ENCODE data around the gene NDST1. TPM values are rescaled to one million over a fixed set of nuclear protein-coding genes. Genes with fewer than 3 reads are reported as not detected.

NDST1 gene
- total and polyA plus RNA-seq, 2 of the 8 experiments (the other 6 are each of a cell fraction or from before 2014, with no cell fraction given) = 27.0 to 72.0 TPM

GRCh38 chr5:150500905-150501304 is 7.0 kb upstream of the NDST1 start:
- no peak for DNase-seq (ENCODE audit: low read depth in 1 of 2, low spot score in 2 of 2)
- TF ChIP-seq EZH2 (IDR thresholded peaks at IDR 0.05; ENCODE audit: low read depth, low read length, severe bottlenecking) (no peak), FOSL1 (IDR thresholded peaks at IDR 0.05; ENCODE audit: insufficient read depth, low read depth, low read length) (no peak), CBX8 (IDR thresholded peaks at IDR 0.05; ENCODE audit: borderline replicate concordance, low read depth, low read length) (no peak)

More at GRCh38 chr5:150500905-150501304, 7.0 kb upstream of the NDST1 start:
- H2BK5ac ChIP-seq (ENCODE audit: low read depth, low read length) = peak overlapping the region; percentile 20; the same call in 1 of the 2 replicates
- no peak overlapping the region for H3K4me3 ChIP-seq (ENCODE audit: extremely low read depth in 1 of 4, insufficient read depth in 2 of 4, low read depth in 3 of 4, low read length in 4 of 4)
- no peaks in the 10 kb centered on the region for H3K27me3 ChIP-seq (replicated peaks in 1 of 4; ENCODE audit: control insufficient read depth in 3 of 4, extremely low read depth in 1 of 4, insufficient read depth in 3 of 4, low read length in 3 of 4)
- H3K27ac ChIP-seq (ENCODE audit: low read depth, low read length) = no peak overlapping the region
- no peak overlapping the region for H2AFZ ChIP-seq (ENCODE audit: low read length)
- no peaks in the 10 kb centered on the region for H3K36me3 ChIP-seq (ENCODE audit: control insufficient read depth in 2 of 4, insufficient read depth in 4 of 4, low read length in 3 of 4)
- no peak overlapping the region for H3K18ac ChIP-seq (ENCODE audit: extremely low read depth, low read length)
- 0 out of 2 replicates have a peak overlapping the region, but pooled peaks have one; percentile 77 for H2AK5ac ChIP-seq (ENCODE audit: low read depth, low read length)
- peaks cover 7 to 22% of the 10 kb centered on the region in 2 experiments for H4K20me1 ChIP-seq (replicated peaks in 1 of 2; ENCODE audit: control insufficient read depth in 1 of 2, insufficient read depth in 2 of 2, low read length in 2 of 2)
- H3K4me2 ChIP-seq (ENCODE audit: insufficient read depth in 1 of 2, low read depth in 2 of 2, low read length in 2 of 2) = no peak overlapping the region
- no peak overlapping the region for H3K4ac ChIP-seq (replicated peaks; ENCODE audit: insufficient read length, low read depth, low read length)
- H4K8ac ChIP-seq (ENCODE audit: extremely low read depth, insufficient read depth, low read length) = no peak overlapping the region
- H3K79me1 ChIP-seq (ENCODE audit: low read depth, low read length) = peaks cover 36% of the 10 kb centered on the region
- H2BK15ac ChIP-seq (ENCODE audit: low read length) = peak overlapping the region; percentile 81
- H3K79me2 ChIP-seq (ENCODE audit: control insufficient read depth in 1 of 2, insufficient read depth in 2 of 2, low read length in 2 of 2) = peaks cover 16 to 98% of the 10 kb centered on the region in 2 experiments; a peak in 3 of 4 replicates
- no peaks in the 10 kb centered on the region; the same call in 1 of the 2 replicates for H3K23me2 ChIP-seq (ENCODE audit: low read depth, low read length)
- H4K5ac ChIP-seq (ENCODE audit: insufficient read length, low read depth, low read length) = no peak overlapping the region
- no peaks in the 10 kb centered on the region for H3K9me3 ChIP-seq (ENCODE audit: insufficient read depth in 2 of 2, low read depth in 1 of 2, low read length in 1 of 2)
- peak overlapping the region; percentile 64; the same call in 1 of the 2 replicates for H2BK20ac ChIP-seq (ENCODE audit: low read length)
- H3K23ac ChIP-seq (ENCODE audit: insufficient read length) = no peak overlapping the region
- no peak overlapping the region for H2BK120ac ChIP-seq (replicated peaks; ENCODE audit: low read depth, low read length)
- H2BK12ac ChIP-seq (ENCODE audit: low read depth, low read length) = no peak overlapping the region
- no peak for FAIRE-seq
- WGBS, 2 experiments (ENCODE audit: extremely low coverage in 1 of 2, insufficient coverage in 1 of 2, insufficient read length in 1 of 2, insufficient replicate concordance in 2 of 2, low coverage in 1 of 2, low lambda C conversion rate in 2 of 2, missing lambda C conversion rate in 1 of 2) = 95% methylated on average over 8 of the region's 8 CpGs; no CpG with 5 or more reads in 1 of the 2 experiments
- H3K14ac ChIP-seq (ENCODE audit: insufficient read length) = no peak overlapping the region
- peaks cover 21 to 28% (median 24%) of the 10 kb centered on the region in 4 experiments for H3K4me1 ChIP-seq (replicated peaks in 1 of 4; ENCODE audit: control insufficient read depth in 3 of 4, insufficient read depth in 4 of 4, low read length in 3 of 4)
- POLR2A ChIA-PET (ENCODE audit: partially characterized antibody) = interaction anchor here (1.2 to 9.3 kb wide), 5 partner anchors 8 to 54 kb away, joined by 3 to 122 read pairs (median 12); partner anchors contain the start of gene NDST1
- no peak overlapping the region for H3K9ac ChIP-seq (replicated peaks in 1 of 4; ENCODE audit: extremely low read depth in 1 of 4, low read depth in 3 of 4, low read length in 3 of 4)
- CTCF ChIA-PET (ENCODE audit: partially characterized antibody) = interaction anchor here (1.8 to 32.0 kb wide), 5 partner anchors 4 to 45 kb away, joined by 4 to 571 read pairs (median 145); partner anchors contain the start of gene NDST1
- no peak overlapping the region for H4K91ac ChIP-seq (replicated peaks; ENCODE audit: insufficient read length, low read length)
- no peak overlapping the region for H3K56ac ChIP-seq (replicated peaks; ENCODE audit: insufficient read length, low read depth, low read length)
